OCI-M2 (cell line): ENCODE results near the gene PTGDS.

ENCODE experiments used
- DNase-seq: peaks from one replicate; lab custom pipeline; 2025; ENCODE audit not compliant: unreplicated experiment; lab: John Stamatoyannopoulos, UW

PTGDS gene

GRCh38 chr9:136972335-136972734 is 5.0 kb upstream of the PTGDS start:
- DNase-seq, result no peak

GRCh38 chr9:136972743-136973142 is 4.6 kb upstream of the PTGDS start:
- DNase-seq, result no peak

GRCh38 chr9:136973618-136974617 is 3.4 kb upstream of the PTGDS start:
- no peak for DNase-seq

- no peak for DNase-seq
These were observed 2.3 kb upstream of the PTGDS start for GRCh38 chr9:136974817-136975535.

- DNase-seq, result no peak
These were observed 1.7 kb upstream of the PTGDS start for GRCh38 chr9:136975644-136976043.

- no peak for DNase-seq
These were observed 357 bp downstream of the PTGDS start for GRCh38 chr9:136977649-136978072.

GRCh38 chr9:136978073-136978864 is 965 bp downstream of the PTGDS start:
- DNase-seq, result no peak

- DNase-seq, result no peak
These were observed 1.7 kb downstream of the PTGDS start for GRCh38 chr9:136978865-136979544.

- no peak for DNase-seq
These were observed 2.7 kb downstream of the PTGDS start for GRCh38 chr9:136979769-136980587.

GRCh38 chr9:136980669-136981478 is 3.6 kb downstream of the PTGDS start:
- DNase-seq, result no peak

- no peak for DNase-seq
These were observed 4.4 kb downstream of the PTGDS start for GRCh38 chr9:136981588-136982231.

- DNase-seq, result no peak
These were observed 5.1 kb downstream of the PTGDS start, which contains the start of gene LCNL1 for GRCh38 chr9:136982232-136983051. LCNL1 (plus strand) TSS chr9:136982993; CDS start chr9:136983587, 594 bp downstream.

- no peak for DNase-seq
These were observed 5.9 kb downstream of the PTGDS start for GRCh38 chr9:136983167-136983566.

GRCh38 chr9:136983656-136984314 is 6.5 kb downstream of the PTGDS start:
- DNase-seq, result no peak

- DNase-seq, result no peak
These were observed 7.2 kb downstream of the PTGDS start for GRCh38 chr9:136984464-136985026.

GRCh38 chr9:136985027-136985602 is 7.8 kb downstream of the PTGDS start:
- no peak for DNase-seq
